WTC11 (cell line): ENCODE measurements around the gene NUP88. TPM values are rescaled to one million over a fixed set of nuclear protein-coding genes. Genes with fewer than 3 reads are reported as not detected.
A peak's percentile ranks its signal among the peaks of the same experiment; 100 is the strongest.

Experiments used
- ATAC-seq: fragments of 200-7000 bp; cut with Tn5 transposase; 2 replicates; pipeline ENCODE4 v1.10.0; 2021; ENCODE audit warnings: mild to moderate bottlenecking, moderate library complexity
- CTCF ChIA-PET: fragments of 300-600 bp; sonication (Branson Sonifier 250); formaldehyde crosslinking; loops from one replicate; lab custom pipeline; 2021; ENCODE audit warnings: antibody characterized with exemption; lab: Charles Lee
- POLR2A ChIA-PET: fragments of 350-600 bp; sonication (Branson Sonifier 250); formaldehyde crosslinking; loops from one replicate; lab custom pipeline; 2021; ENCODE audit warnings: antibody characterized with exemption; lab: Charles Lee
- DNase-seq: peaks from one replicate; pipeline ENCODE4 v3.0.0; 2021; ENCODE audit warnings: low spot score
- H3K27ac Mint-ChIP-seq: 2 replicates; pipeline ENCODE4 v1.8.0; 2021; ENCODE audit warnings: mixed read lengths
- H3K27me3 Mint-ChIP-seq: 2 replicates; pipeline ENCODE4 v1.8.0; 2021; ENCODE audit warnings: low read depth, mild to moderate bottlenecking, moderate library complexity, mixed read lengths
- H3K36me3 Mint-ChIP-seq: 2 replicates; pipeline ENCODE4 v1.8.0; 2021; ENCODE audit warnings: mixed read lengths
- H3K4me1 Mint-ChIP-seq: 2 replicates; pipeline ENCODE4 v1.8.0; 2022; ENCODE audit warnings: mixed read lengths
- H3K4me3 Mint-ChIP-seq: 2 replicates; pipeline ENCODE4 v1.8.0; 2021; ENCODE audit warnings: mild to moderate bottlenecking, moderate library complexity, mixed read lengths
- H3K9me3 Mint-ChIP-seq: 2 replicates; pipeline ENCODE4 v1.8.0; 2021; ENCODE audit warnings: mixed read lengths
- AR ChIP-seq: fragments of 250-450 bp; sonication (Bioruptor Pico); IDR thresholded peaks from 2 replicates; pipeline ENCODE4 v1.9.0; 2021; ENCODE audit warnings: mild to moderate bottlenecking
- ARID4B ChIP-seq: sonication (generic); formaldehyde crosslinking; IDR thresholded peaks from 2 replicates; pipeline ENCODE4 v1.8.0; 2023; ENCODE audit warnings: missing genetic modification reagents, mild to moderate bottlenecking, borderline replicate concordance
- CDX4 ChIP-seq: fragments of 250-450 bp; sonication (Bioruptor Pico); IDR thresholded peaks from 2 replicates; pipeline ENCODE4 v1.9.0; 2021; ENCODE audit warnings: moderate library complexity, mild to moderate bottlenecking, inconsistent platforms, borderline replicate concordance
- CREB1 ChIP-seq: sonication (generic); formaldehyde crosslinking; IDR thresholded peaks from 2 replicates; pipeline ENCODE4 v1.8.0; 2023; ENCODE audit warnings: mild to moderate bottlenecking, missing genetic modification reagents
- E2F1 ChIP-seq: sonication (generic); formaldehyde crosslinking; IDR thresholded peaks from 2 replicates; pipeline ENCODE4 v1.8.0; 2022; ENCODE audit warnings: mild to moderate bottlenecking, missing genetic modification reagents
- ESRRA ChIP-seq: sonication (generic); formaldehyde crosslinking; IDR thresholded peaks from 2 replicates; pipeline ENCODE4 v1.8.1; 2022; ENCODE audit warnings: mild to moderate bottlenecking, missing genetic modification reagents, borderline replicate concordance
- FOXK1 ChIP-seq: sonication (generic); formaldehyde crosslinking; IDR thresholded peaks from 2 replicates; pipeline ENCODE4 v1.8.0; 2022; ENCODE audit warnings: mild to moderate bottlenecking, moderate library complexity, missing genetic modification reagents
- GTF2I ChIP-seq: fragments of 250-450 bp; sonication (Bioruptor Pico); conservative IDR thresholded peaks from 2 replicates; pipeline ENCODE4 v1.4.0; 2021; ENCODE audit warnings: mild to moderate bottlenecking
- IRF2 ChIP-seq: sonication (generic); formaldehyde crosslinking; IDR thresholded peaks from 2 replicates; pipeline ENCODE4 v1.8.0; 2022; ENCODE audit warnings: low read depth, missing genetic modification reagents, borderline replicate concordance
- MXD4 ChIP-seq: fragments of 250-450 bp; sonication (Bioruptor Pico); IDR thresholded peaks from 2 replicates; pipeline ENCODE4 v1.8.0; 2021; ENCODE audit warnings: mild to moderate bottlenecking, moderate library complexity, borderline replicate concordance
- NFATC4 ChIP-seq: fragments of 250-450 bp; sonication (Bioruptor Pico); IDR thresholded peaks from 2 replicates; pipeline ENCODE4 v1.9.0; 2021; ENCODE audit warnings: mild to moderate bottlenecking
- PRDM15 ChIP-seq: sonication (generic); formaldehyde crosslinking; IDR thresholded peaks from 2 replicates; pipeline ENCODE4 v1.8.0; 2022; ENCODE audit warnings: missing genetic modification reagents
- PRRX2 ChIP-seq: fragments of 250-450 bp; sonication (Bioruptor Pico); IDR thresholded peaks from 2 replicates; pipeline ENCODE4 v1.8.0; 2021; ENCODE audit warnings: mild to moderate bottlenecking
- SMAD4 ChIP-seq: sonication (generic); formaldehyde crosslinking; IDR thresholded peaks from 2 replicates; pipeline ENCODE4 v1.8.0; 2022; ENCODE audit warnings: mild to moderate bottlenecking, missing genetic modification reagents
- TCF7 ChIP-seq: sonication (generic); formaldehyde crosslinking; IDR thresholded peaks from 2 replicates; pipeline ENCODE4 v1.8.0; 2022; ENCODE audit warnings: mild to moderate bottlenecking, low read depth, missing genetic modification reagents, moderate library complexity
- TEAD4 ChIP-seq: sonication (generic); formaldehyde crosslinking; IDR thresholded peaks from 2 replicates; pipeline ENCODE4 v1.8.0; 2022; ENCODE audit warnings: mild to moderate bottlenecking, missing genetic modification reagents
- ZNF121 ChIP-seq: sonication (generic); formaldehyde crosslinking; IDR thresholded peaks from 2 replicates; pipeline ENCODE4 v1.8.0; 2023; ENCODE audit warnings: missing genetic modification reagents
- ZNF416 ChIP-seq: fragments of 250-450 bp; sonication (Bioruptor Pico); IDR thresholded peaks from 2 replicates; pipeline ENCODE4 v1.9.0; 2021; ENCODE audit warnings: mild to moderate bottlenecking, inconsistent platforms
- ZNF425 ChIP-seq: fragments of 250-450 bp; sonication (Bioruptor Pico); conservative IDR thresholded peaks from 2 replicates; pipeline ENCODE4 v1.9.0; 2021; ENCODE audit warnings: mild to moderate bottlenecking
- total RNA-seq: library from RNA; stranded (reverse); gene quantifications from 3 replicates; pipeline ENCODE4 v1.2.3, GENCODE V29; 2021

Gene NUP88
- total RNA-seq, 1 experiment from 2014 or later, result 87.7 TPM

- TF ChIP-seq E2F1 (CRISPR knock-in tag), result no peak
- TF ChIP-seq TEAD4 (CRISPR knock-in tag), result no peak
- no peak for TF ChIP-seq MXD4 (CRISPR knock-in tag)
- TF ChIP-seq CDX4 (CRISPR knock-in tag), result no peak
- TF ChIP-seq IRF2 (CRISPR knock-in tag), result no peak
- no peak for TF ChIP-seq CREB1 (CRISPR knock-in tag)
- TF ChIP-seq ZNF416 (CRISPR knock-in tag), result no peak
Measured at GRCh38 chr17:5422505-5422904, 3.0 kb upstream of the NUP88 start (continued).

GRCh38 chr17:5419959-5420653 lies 644 bp upstream of the NUP88 start, which contains the start of gene RPAIN:
TSS of gene RPAIN (plus strand) at chr17:5420182. CDS start at chr17:5420211, 29 bp downstream.
- DNase-seq, result peak; percentile 78
- Mint-ChIP-seq H3K27ac (peak within 1 kb of the TSS; percentile 99), H3K36me3 (peaks cover 31% of the 10 kb centered on the region), H3K4me1 (peaks cover 11% of the 10 kb centered on the region), H3K9me3 (no peaks in the 10 kb centered on the region), H3K4me3 (peak within 1 kb of the TSS; percentile 100), H3K27me3 (no peaks in the 10 kb centered on the region)
- CTCF ChIA-PET, result interaction anchor here (1.0 to 1.3 kb wide), 4 partner anchors 11 to 66 kb away, joined by 3 to 26 read pairs (median 10); partner anchors contain the start of genes C1QBP, DERL2 and MIS12
- peak; percentile 77 for ATAC-seq
- POLR2A ChIA-PET, result interaction anchor here (0.6 to 1.7 kb wide), 9 partner anchors 10 to 65 kb away, joined by 3 to 10 read pairs (median 5); partner anchors contain the start of genes C1QBP and DHX33
- TF ChIP-seq GTF2I (no peak), ESRRA (CRISPR knock-in tag) (no peak), SMAD4 (CRISPR knock-in tag) (no peak), NFATC4 (no peak), PRRX2 (CRISPR knock-in tag) (no peak), ARID4B (CRISPR knock-in tag) (peak; percentile 34; the same call in 1 of the 2 replicates), AR (CRISPR knock-in tag) (no peak), PRDM15 (CRISPR knock-in tag) (no peak), TCF7 (CRISPR knock-in tag) (no peak), MXD4 (CRISPR knock-in tag) (no peak), IRF2 (CRISPR knock-in tag) (no peak), ZNF425 (no peak), FOXK1 (peak; percentile 57), ZNF121 (CRISPR knock-in tag) (no peak)
